HG03045 (cell line): ENCODE measurements around the gene GRIK1.

ENCODE experiments used
- ATAC-seq: cut with Tn5 transposase; IDR thresholded peaks from one replicate; pipeline ENCODE4 v1.9.1; 2021; ENCODE audit warnings: mild to moderate bottlenecking, moderate library complexity; ENCODE audit not compliant: unreplicated experiment

Gene GRIK1

DNA sequence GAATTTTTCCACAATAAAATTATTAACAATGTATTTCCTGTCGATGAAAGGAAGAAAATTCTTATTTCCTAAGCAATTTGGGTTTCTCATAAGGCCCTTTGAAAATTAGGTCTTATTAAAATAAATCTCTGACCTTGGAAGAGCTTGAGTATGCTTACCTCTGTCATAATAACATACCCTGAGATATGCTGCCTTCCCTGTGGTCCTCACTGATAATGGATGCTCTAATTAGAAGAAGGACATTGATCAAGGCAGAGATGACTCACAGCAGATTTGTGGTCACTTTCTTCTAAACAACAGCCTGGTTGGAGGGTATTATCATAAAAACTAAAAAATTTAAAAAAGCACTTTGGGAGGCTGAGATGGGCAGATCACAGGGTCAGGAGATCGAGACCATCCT lies 217.8 kb downstream of the GRIK1 start:
- no peak for ATAC-seq

DNA sequence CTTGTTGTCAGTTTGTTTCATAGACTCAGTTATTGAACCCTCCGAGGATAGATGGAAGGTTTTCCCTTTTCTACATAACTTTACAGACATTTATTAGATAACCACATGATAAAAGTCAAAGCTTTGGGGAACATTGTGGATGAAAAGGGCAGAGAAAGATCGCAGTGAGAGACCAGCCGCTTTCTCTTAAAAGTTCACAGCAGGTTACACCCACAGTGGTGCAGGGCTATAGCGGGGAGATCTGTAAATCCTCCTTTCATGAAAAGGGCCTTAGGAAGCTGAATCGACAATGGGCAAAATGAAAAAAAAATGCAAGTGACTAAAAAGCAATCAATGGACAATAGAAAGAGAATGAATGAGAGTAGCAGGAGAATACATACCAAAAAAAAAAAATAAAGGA lies 218.6 kb downstream of the GRIK1 start:
- no peak for ATAC-seq

DNA sequence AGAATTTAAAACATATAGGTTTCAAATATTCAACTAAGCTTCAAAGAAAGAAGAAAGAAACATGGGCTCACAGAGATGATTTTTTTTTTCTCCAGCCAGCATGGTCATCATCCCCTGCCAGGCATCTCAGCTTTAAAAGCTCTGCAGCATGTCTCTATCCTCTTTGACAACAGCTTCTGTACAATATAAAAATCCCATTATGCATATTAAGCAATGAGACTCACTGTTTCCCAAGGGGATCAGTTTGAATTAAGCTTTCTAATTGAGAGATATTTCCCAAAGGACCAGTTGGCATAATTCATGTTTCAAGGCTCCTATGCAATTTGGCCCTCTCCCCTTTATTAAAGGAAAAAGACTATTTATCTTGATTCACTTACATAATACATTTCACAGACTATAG lies 220.3 kb downstream of the GRIK1 start:
- ATAC-seq: no peak

DNA sequence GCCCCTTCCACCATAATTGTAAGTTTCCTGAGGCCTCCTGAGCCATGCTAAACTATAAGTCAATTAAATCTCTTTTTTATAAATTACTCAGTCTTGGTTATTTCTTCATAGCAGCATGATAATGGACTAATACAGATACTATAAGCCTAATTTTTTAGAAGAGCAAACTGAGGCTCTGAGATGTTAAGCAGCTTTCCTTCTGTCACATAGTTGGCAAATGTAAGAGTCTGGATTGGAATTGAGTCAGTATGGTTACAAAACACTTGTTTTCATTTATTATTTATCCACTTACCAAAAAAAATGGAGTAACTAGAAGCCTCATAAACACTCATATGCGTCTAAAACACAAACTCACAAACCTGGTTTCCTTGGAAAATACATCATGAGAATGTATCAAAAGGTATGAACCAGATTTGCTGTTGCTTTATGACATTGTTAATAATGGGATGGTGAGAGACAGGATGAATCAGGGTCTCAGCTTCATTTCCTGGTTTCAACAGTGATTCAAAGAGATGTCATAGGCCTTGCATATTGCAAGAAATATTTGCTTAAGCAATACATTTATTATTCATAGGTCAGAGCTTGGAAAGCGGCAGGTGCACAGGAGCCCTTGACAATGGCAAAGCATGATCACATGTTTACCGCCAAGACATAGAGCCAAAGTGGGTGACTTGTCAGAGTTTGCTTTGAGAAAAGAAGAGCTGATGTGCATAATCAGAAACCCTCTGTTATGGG lies 221.5 kb downstream of the GRIK1 start:
- ATAC-seq: no peak

DNA sequence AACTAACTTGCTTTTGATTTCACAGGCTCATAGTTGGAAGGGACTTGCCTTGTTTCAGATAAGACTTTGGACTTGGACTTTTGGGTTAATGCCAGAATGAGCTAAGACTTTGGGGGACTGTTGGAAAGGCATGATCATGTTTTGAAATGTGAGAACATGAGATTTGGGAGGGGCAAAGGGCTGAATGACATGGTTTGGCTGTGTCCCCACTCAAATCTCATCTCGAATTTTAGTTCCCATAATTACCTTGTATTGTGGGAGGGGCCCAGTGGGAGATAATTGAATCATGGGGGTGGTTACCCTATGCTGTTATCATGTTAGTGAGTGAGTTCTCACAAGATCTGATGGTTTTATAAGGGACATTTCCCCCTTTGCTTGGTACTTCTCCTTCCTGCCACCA lies 222.1 kb downstream of the GRIK1 start:
- ATAC-seq: no peak

DNA sequence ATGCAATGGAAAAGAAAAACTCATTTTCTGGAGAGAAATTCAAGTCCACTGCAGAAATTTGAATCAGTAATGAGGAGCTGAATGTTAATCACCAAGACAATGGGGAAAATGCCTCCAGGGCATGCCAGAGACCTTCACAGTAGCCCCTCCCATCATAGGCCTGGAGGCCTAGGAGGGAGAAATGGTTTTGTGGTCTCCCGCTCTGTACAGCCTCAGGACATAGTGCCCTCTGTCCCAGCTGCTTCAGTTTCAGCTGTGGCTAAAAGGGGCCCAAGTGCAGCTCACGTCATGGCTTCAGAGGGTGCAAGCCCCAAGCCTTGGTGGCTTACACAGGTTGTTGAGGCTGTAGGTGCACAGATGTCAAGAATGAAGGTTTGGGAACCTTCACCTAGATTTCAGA lies 223.0 kb downstream of the GRIK1 start:
- no peak for ATAC-seq

DNA sequence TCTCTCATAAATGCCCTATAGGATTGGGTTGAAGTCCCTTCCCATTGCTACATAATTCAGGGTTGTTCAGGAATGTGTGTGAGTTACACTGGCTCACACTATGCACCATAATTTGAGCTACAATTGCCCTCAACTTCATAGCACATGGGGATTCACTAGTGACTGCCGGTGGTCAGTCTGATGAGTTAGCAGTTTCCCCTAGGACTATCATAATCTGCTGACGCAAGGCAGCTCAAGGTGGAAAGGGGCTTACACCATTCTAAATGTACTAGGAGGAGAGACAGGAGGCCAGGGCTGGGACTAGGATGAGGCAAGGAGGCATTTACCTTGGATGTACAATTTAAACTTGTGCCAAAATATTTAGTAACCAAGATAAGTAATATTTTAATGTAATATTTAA lies 224.7 kb downstream of the GRIK1 start:
- no peak for ATAC-seq

DNA sequence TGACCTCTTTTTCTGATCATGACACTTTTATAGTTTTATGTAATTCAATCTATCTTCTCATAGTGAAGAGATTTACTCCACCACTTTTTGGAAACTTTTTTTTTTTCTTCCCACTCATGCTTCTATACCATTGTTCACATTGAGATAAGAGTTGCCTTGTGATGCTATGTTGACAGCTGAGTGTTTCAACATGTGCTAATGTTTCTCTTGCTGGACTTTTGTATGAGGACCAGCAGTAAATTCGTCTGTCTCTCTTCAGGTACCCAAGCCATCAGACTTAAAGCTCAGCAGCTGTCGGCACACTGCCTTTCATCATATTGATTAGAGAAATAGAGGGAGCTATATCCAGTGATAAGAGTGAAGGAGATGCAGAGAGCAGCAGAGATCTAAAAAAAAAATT lies 227.0 kb downstream of the GRIK1 start:
- no peak for ATAC-seq

DNA sequence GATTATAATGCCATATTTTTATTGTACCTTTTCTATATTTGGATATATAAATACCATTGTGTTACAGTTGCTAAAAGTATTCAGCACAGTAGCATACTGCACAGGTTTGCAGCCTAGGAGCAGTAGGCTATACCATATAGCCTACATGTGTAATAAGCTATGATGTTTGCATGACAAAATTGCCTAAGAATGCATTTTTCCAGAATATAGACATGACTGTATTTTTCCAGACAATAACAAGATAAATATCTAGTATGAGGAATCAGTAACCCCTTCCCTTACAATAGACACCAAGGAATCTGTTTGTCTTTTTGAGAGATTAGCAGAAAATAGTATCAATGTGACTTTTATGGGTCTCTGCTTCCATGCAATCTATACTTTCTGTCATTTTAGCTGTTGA lies 228.6 kb downstream of the GRIK1 start:
- ATAC-seq: no peak

DNA sequence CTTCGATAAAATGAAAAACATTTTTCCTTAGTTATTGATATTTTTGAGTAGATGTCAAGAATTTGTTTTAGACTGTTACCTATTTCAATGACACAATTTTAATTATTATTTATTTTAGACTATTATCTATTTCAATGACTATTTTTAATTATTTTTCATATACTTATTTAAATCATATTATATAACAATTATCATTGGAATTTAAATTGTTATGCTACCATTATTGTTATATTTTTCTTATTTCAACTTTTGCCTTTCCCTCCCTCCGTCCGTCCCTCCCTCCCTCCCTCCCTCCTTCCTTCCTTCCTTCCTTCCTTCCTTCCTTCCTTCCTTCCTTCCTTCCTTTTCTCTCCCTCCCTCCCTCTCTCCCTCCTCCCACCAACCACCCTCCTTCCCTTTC lies 229.3 kb downstream of the GRIK1 start:
- no peak for ATAC-seq

DNA sequence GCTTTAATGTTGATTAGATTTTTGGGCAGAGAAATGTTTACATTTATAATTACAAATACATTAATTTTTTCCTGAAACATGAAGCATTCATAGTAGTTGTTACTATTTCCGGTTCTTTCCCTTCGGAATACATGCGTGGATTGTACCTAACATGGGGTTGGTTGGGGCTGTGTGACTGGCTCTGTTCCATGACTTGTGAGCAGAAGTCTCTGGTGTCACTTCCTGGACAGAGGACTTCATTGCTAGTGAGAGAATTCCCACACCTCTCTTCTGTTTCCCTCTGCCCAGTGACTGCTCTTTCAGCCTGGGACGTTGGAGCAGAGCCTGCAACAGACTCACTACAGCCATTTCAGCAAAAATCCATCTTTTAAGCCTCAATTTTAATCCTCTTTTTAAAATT lies 231.4 kb downstream of the GRIK1 start:
- ATAC-seq: no peak

DNA sequence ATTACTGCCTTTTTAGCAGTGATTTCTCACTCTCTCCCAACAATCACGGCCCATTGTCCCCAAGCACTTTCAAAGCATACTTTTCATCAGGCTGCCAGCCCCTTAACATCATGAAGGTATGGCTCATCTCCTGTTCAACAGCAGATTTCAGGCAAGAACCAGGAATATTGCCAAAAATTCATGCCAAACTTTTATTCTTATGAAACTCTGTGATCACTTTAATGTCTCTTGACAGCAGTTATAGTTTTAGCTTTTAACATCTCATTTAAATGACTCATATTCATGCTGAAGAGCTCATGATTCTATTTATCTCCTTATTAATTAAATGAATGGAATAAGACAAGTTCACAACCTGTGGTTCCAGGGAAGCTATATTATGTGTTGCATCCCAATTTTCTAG lies 235.1 kb downstream of the GRIK1 start:
- no peak for ATAC-seq

DNA sequence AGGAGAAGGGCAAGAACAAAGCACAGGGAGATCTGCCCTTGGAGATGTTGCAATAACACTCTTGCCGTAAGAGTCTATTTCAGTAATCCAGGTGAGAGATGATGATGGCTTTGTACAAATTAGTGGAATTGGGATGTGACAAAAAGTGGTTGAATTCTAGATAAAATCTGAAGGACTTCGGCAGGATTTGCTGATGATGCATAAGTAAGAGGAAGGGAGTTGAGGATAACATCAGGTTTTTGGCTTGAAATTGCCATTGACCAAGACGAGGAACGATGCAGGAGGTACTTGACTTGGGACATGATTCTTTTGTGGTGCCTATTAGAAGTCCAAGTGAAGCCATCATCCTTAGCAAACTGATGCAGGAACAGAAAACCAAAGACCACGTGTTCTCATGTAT lies 238.1 kb downstream of the GRIK1 start:
- no peak for ATAC-seq

DNA sequence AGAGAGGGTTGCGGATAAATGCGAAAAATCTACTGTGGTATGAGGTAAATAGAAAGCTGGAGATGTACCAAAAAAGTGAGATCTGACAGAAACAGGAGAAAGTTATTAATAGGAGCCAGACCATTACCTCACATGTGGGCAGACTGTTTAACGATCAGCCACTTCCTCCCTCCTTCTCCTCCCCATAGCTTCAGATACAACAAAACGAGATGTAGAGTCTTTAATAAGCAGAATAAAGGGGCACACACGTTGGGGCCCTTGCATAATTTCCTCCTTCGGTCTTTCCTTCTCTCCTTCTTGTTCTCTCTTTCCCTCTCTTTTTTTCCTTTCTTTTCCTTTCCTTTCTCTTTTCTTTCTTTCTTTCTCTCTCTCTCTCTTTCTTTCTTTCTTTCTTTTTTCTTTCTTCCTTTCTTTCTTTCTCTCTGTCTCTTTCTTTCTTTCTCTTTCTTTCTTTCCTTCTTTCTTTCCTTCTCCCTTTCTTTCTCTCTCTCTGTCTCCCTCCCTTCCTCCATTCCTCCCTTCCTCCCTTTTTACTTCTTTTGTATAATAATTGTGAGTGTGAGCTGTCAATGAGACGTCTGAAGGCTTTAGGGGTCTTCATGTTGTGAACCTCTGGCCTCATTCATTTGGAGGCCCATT lies 242.1 kb downstream of the GRIK1 start:
- no peak for ATAC-seq

DNA sequence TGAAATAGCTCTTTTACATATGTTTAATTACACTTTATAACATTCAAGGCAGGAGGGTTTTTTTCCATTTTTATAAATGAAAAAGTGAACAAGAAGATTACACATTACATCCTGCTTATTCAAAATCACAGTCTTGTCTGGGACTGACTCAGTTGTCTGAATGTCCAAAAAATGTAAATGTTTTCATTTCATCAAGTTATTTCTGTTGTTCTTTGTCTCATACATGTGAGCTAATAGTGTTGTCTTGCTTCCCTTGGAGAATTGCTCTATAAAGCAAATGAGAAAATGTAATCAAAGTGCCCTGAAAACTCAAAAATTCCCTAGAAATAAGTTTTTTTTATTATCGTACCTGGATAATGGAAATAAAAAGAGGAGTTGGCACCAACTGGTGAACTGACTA lies 242.9 kb downstream of the GRIK1 start:
- ATAC-seq: no peak

DNA sequence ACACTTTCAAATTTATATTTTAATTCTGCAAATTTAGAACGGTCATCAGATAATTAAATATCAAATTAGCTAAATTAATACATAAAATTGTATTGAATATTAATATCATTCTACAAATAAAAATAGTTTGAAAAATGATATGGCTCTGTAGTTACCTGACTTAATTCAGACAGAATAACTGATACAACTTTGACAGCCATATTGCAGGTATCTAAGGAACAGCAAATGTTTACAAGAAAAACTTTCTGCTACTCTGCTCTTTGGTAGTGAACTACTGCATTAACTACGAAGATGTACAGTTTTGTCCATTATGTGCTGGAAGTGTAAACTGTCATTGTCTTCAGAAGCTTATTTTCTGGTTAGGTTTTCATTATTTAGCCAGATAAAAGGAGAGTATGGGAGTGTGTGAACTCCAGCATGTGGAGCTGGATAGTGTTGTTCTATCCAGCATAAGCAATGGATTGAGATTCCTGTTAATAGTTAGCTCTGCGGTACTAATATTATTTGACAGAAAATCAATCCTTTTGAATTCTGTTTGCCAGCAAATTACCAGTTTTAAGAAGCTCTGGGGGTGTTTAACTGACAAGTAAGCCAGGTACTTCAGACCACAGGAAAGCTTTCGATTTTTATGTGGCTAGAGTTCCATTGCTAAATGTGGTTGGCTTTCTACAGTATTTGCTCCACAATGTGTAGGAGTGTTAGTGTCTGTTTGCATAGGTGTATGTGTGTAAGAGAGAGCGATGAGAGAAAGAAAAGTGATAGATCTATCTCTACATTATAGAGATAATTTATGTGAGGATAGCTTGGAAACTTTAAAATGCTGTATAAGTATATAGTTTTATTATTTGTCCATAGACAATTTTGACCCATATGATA lies 247.9 kb downstream of the GRIK1 start:
- ATAC-seq: no peak

DNA sequence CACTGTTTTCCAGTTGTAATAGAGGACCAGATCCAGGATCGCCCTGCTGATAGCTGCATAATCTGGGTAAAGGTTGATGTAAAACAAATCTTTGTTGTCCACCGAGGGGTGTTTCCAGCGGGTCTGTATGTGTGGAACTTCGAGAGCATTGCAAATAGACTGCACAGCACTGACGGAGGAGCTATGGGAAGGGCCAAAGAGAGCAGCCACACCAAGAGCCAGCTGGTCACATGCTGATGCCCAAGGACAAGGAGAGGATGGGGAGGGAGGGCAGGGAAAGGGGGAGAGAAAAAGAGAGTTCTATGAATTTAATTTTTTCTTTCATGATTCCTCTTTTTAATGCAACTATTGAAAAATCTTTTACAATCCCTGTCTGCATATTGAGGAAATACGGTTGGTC lies 250.0 kb downstream of the GRIK1 start:
- no peak for ATAC-seq

DNA sequence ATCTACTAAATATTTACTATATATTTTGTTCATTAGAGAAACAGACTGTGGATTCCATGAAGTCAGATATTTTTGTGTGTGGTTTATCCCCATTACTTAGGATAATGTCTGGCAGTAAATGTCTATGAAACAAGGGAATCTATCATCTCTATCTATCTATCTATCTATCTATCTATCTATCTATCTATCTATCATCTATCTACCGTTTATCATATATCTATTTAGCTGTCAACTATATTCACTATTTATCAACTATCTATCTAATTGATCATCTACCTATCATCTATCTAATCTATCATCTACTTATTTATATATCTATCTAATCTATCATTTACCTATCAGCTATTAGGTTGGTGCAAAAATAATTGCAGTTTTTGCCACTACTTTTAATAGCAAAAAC lies 255.7 kb downstream of the GRIK1 start:
- no peak for ATAC-seq

DNA sequence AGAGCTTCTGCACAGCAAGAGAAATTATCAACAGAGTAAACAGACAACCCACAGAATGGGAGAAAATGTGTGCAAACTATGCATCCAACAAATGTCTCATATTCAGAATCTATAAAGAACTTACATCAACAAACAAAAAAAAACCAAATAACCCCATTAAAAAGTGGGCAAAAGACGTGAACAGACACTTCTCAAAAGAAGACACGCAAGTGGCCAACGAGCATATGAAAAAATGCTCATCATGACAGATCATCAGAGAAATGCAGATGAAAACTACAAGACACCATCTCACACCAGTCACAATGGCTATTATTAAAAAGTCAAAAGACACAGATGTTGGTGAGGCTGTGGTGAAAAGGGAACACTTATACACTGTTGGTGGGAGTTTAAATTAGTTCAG lies 257.0 kb downstream of the GRIK1 start:
- no peak for ATAC-seq

DNA sequence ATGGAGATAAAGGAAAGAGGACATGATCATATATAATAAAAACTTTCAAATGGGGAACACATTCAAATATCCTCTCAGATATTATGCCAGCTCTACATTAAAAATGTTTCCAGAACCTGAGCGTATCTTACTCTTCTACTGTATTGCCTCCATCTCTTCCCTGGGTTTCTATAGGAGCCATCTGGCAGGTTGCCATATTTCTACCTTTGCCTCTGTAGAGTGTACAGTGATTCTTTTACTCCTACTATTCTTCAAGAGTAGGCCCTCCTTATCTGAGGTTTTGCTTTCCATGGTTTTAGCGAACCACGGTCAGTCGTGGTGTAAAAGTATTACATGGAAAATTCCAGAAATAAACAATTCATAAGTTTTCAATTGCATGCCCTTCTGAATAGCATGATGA lies 259.5 kb downstream of the GRIK1 start:
- ATAC-seq: no peak

DNA sequence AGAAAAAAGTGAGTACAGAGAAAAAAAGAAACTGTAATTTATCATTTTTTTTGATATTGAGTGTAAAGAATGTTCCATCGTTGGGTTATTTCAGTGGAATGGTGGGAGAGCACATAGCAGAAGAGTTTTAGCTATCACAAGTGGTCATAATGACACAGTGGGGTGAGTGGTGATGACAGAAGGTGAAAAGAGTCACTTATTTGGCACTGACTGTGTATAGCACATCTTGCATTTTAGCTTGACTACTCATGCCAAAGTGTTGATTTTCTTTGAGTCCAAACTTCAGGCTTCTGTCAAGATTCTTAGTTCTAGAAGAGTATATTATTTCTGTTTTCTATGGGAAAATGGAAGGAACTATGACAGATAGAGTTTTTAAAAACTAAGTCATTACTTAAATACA lies 261.2 kb downstream of the GRIK1 start:
- ATAC-seq: no peak

DNA sequence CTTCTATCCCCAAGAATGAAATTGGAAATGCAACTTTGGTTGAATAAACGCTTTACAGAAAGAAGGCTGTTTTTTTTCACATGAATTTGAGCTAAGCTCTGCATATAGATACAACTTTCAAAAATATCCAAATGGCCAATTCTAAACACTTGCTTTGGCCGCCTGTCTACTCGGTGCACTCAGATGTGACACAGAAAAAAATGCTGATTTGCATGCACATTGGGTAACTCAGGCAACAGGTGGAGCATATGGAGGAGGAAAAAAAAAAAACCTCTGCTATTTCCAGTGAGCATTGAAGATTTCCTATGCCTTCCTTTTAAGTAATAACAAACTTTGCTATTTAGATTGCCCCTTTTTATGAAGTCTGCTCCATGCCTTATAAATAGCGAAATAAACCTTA lies 262.5 kb downstream of the GRIK1 start:
- ATAC-seq: no peak
